ENCODE measurements around the gene DDX47. TPM values are rescaled to one million over a fixed set of nuclear protein-coding genes. Genes with fewer than 3 reads are reported as not detected.
"Not testable (repeated sequence)": the region's sequence is repeated elsewhere in the genome, so short reads cannot be mapped to it uniquely, and the experiment has no call there.

Gene DDX47
- total RNA-seq, 1 donor from 2014 or later = 45.1 TPM

DNA sequence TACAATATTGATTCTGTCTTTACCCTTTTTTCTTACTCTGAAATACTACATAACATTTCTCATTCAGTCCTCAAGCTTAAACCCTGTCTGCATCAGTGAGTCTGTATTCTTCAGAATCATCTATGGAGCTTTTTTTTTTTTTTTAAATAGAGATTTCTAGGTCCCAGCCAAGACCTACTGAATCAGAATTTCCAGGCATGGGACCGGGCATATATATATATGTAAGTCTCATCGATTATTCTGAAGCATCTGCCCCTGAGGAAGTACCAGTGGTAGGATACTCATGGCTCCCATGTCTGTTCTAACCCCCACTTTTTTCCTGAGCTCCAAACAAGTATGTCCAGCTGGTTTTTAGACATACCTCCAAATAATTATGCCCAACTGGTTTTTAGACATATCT is 6.1 kb downstream of the DDX47 start:
- Histone ChIP-seq H3K4me3 (no peak overlapping the region), H3K27me3 (ENCODE audit: low read depth) (no peaks in the 10 kb centered on the region), H3K27ac (peak overlapping the region; percentile 34), H3K36me3 (peaks cover 40% of the 10 kb centered on the region), H3K9me3 (no peaks in the 10 kb centered on the region), H3K4me1 (peaks cover 33% of the 10 kb centered on the region)
- ATAC-seq (no peak), DNase-seq (no peak)
- no peak for TF ChIP-seq CTCF (IDR thresholded peaks at IDR 0.05)
- intact Hi-C loops (cut with DNase I) = no loop called here

GRCh38 chr12:12819752-12820311 is 6.7 kb downstream of the DDX47 start:
- TF ChIP-seq CTCF (IDR thresholded peaks at IDR 0.05) = no peak
- ATAC-seq (peak; percentile 79 to 87), DNase-seq (no peak)
- Histone ChIP-seq H3K9me3 (no peaks in the 10 kb centered on the region), H3K36me3 (peaks cover 46% of the 10 kb centered on the region), H3K4me3 (no peak overlapping the region), H3K27me3 (ENCODE audit: low read depth) (no peaks in the 10 kb centered on the region), H3K27ac (peak overlapping the region; percentile 34), H3K4me1 (peaks cover 27% of the 10 kb centered on the region)
- intact Hi-C loops (cut with DNase I) = no loop called here

DNA sequence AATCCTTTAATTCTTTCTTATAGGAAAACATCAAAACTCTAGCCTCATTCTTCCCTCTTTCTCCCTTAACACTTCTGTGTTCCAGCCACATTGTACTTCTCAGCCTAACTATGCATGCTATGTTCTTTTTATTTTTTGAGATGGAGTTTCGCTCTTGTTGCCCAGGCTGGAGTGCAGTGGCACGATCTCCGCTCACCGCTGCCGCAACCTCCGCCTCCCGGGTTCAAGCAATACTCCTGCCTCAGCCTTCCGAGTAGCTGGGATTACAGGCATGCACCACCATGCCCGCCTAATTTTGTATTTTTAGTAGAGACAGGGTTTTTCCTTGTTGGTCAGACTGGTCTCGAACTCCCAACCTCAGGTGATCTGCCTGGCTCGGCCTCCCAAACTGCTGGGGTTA is 7.2 kb downstream of the DDX47 start:
- Histone ChIP-seq H3K4me1 (peaks cover 25% of the 10 kb centered on the region), H3K36me3 (peaks cover 51% of the 10 kb centered on the region), H3K27ac (peak overlapping the region; percentile 51)
- H3K27me3 ChIP-seq (ENCODE audit: low read depth); H3K4me3 ChIP-seq; DNase-seq; intact Hi-C loops (cut with DNase I); H3K9me3 ChIP-seq: not testable (repeated sequence)
- ATAC-seq = peak in 1 of 2 donors; percentile 38

DNA sequence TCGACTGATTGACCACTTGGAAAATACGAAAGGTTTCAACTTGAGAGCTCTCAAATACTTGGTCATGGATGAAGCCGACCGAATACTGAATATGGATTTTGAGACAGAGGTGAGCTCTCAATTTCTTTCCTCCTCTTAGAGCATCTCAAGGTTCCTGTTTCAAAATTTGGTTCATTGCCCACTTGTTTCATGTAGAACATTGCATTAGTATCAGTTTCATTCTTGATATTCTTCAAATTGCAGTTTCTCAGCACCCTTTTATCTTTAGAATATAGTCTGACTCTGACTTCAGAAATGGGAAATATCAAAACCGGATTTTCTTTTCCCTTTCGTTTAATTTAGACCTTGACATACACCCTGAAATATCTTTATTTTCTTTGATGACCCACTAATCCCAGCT is 8.8 kb downstream of the DDX47 start:
- no peak for DNase-seq
- Histone ChIP-seq H3K9me3 (no peaks in the 10 kb centered on the region), H3K27me3 (ENCODE audit: low read depth) (no peaks in the 10 kb centered on the region), H3K4me1 (peaks cover 10% of the 10 kb centered on the region), H3K36me3 (peaks cover 67% of the 10 kb centered on the region), H3K27ac (no peak overlapping the region), H3K4me3 (no peak overlapping the region)
- intact Hi-C loops (cut with DNase I) = no loop called here
- ATAC-seq = no peak
- no peak for TF ChIP-seq CTCF (IDR thresholded peaks at IDR 0.05)

GRCh38 chr12:12822886-12823285 is 9.7 kb downstream of the DDX47 start:
- ATAC-seq (no peak), DNase-seq (no peak)
- no peaks in the 10 kb centered on the region for H3K9me3 ChIP-seq
- intact Hi-C loops (cut with DNase I) = no loop called here
- no peak overlapping the region for H3K4me3 ChIP-seq
- TF ChIP-seq CTCF (IDR thresholded peaks at IDR 0.05) = no peak
- H3K4me1 ChIP-seq = peaks cover 5% of the 10 kb centered on the region
- H3K36me3 ChIP-seq = peaks cover 76% of the 10 kb centered on the region
- peak overlapping the region; percentile 27 for H3K27ac ChIP-seq
- H3K27me3 ChIP-seq (ENCODE audit: low read depth) = no peaks in the 10 kb centered on the region

- peak overlapping the region; percentile 27 for H3K27ac ChIP-seq
- peaks cover 5% of the 10 kb centered on the region for H3K4me1 ChIP-seq
- no peak for TF ChIP-seq CTCF (IDR thresholded peaks at IDR 0.05)
- no peaks in the 10 kb centered on the region for H3K9me3 ChIP-seq
- no peak overlapping the region for H3K4me3 ChIP-seq
- intact Hi-C loops (cut with DNase I) = no loop called here
- peaks cover 80% of the 10 kb centered on the region for H3K36me3 ChIP-seq
- DNase-seq = no peak
- peak; percentile 33 to 58 for ATAC-seq
- H3K27me3 ChIP-seq (ENCODE audit: low read depth) = no peaks in the 10 kb centered on the region
These were observed 10.2 kb downstream of the DDX47 start for GRCh38 chr12:12823300-12823699.

Measured in lower lobe of right lung (tissue), 2 donors.